ENCODE data around the gene AGPAT2.

The AGPAT2 gene

GRCh38 chr9:136686794-136687711 is at the start of gene AGPAT2:
Gene AGPAT2, minus strand, starts transcription at chr9:136687457. Its CDS starts 100 bp downstream, at chr9:136687357.
- peak; percentile 38 for DNase-seq

- DNase-seq: no peak
These were observed 48.7 kb upstream of the AGPAT2 start for GRCh38 chr9:136735812-136736480.

DNA sequence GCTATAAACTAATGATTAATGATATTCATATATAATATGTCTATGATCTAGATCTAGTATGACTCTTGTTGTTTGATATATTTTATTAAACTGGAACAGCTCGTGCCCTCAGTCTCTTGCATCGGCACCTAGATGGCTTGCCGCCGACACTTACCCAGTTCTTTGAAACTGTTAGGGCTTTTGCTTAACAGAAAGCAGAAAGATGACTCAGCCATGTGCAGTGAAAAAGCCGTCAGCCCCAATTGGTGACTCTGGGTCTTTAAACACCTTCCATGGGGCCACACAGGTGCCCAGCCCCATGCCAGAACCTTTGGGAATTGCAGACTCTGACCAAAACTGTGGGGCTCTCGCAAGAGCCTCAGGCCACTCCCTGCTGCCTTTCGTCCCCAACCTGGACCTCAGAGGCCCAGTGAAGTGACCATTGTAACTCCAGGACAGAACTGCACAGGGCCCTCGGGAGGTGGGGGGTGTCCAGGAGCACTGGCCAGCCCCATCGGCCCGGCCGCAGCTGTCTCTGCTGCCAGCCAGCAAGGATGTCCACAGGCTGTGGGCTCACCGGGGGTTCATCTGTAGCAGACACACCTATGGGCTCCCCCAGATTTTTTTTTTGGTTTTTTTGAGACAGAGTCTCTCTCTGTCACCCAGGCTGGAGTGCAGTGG is 47.7 kb upstream of the AGPAT2 start:
- DNase-seq: no peak

- no peak for DNase-seq
These were observed 46.4 kb upstream of the AGPAT2 start for GRCh38 chr9:136733611-136734010.

DNA sequence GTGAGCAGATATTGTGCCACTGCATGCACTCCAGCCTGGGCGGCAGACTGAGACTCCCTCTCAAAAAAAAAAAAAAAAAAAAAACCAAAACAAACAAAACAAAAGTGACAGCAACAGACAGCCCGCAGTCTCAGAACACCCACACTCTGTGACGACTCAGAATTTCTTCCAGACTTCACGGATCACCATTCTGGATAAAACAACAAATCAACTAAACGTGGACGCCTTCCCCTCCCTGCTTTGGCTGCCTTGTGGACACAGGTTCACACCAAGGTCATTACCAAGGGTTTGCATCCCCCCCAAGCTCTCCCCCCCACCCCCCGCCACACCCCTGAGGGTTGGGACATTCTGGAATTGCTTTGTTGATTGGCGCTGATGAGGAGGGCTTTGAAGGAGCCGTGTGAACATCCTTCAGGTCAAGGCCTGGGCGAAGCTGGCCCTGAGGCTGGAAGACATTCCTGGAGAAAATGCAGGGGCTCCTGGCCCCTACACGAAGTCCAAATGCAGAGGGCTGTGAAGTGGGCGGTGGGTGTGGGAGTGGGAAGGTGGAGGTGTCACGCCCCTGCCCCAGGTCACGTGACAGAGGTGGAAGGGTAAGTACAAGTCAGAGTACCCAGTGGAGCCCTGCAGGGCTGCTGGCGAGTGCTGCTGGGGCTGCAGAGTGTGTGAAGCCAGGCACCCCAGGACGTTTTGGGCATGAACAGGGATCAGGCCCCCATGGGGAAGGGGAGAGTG is 45.4 kb upstream of the AGPAT2 start:
- no peak for DNase-seq

- DNase-seq: no peak
These were observed 42.7 kb upstream of the AGPAT2 start for GRCh38 chr9:136729926-136730325.

DNA sequence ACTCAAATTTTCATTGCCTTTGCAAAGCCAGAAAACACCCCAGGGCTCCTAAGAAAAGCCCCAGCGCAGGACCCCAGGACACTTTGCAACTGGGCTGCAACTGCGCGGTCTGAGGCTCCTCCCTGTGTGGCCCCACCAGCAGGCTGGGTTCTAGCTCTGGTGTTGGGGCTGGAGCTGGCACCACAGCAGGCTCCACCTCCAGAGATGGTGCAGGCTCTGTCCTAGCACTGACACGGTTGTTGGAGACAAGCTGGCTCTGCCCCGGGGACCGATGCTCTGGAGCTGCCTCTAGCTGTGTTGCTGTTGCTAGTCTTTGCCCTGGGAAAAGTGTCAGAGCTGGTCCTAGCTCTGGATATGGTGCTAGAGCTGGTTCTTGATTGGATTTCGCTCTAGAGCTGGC is 41.9 kb upstream of the AGPAT2 start:
- no peak for DNase-seq

- DNase-seq: no peak
These were observed 41.4 kb upstream of the AGPAT2 start for GRCh38 chr9:136728548-136729123.

GRCh38 chr9:136728080-136728547 is 40.9 kb upstream of the AGPAT2 start:
- DNase-seq: peak; percentile 68

DNA sequence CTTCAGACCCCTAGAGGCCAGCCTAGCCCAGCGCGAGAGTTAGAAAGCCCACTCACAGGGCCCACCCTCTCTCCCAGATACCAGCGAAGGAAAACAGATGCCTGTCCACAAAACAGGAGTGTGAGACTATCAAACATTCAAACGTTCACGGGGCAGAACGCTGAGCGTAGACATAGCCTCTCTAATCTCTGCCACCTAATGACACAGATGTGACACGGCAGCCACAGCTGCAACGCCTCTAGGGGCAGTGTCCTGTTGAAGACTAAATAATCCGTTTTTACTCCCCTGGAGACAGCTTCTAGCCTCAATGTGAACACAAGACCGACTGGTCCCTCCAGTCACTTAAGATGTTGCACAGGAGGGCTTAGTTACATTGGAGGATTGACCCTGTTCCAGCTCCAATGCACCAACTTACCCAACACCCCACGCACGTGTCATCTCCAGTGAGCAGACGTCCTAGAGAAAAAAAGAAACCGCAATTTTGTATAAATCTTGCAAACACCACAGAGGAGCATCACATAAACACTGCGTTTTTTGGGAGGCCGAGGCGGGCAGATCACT is 39.5 kb upstream of the AGPAT2 start:
- DNase-seq: no peak

- DNase-seq: no peak
These were observed 38.9 kb upstream of the AGPAT2 start for GRCh38 chr9:136726118-136726517.

- no peak for DNase-seq
These were observed 38.4 kb upstream of the AGPAT2 start for GRCh38 chr9:136725612-136726011.

DNA sequence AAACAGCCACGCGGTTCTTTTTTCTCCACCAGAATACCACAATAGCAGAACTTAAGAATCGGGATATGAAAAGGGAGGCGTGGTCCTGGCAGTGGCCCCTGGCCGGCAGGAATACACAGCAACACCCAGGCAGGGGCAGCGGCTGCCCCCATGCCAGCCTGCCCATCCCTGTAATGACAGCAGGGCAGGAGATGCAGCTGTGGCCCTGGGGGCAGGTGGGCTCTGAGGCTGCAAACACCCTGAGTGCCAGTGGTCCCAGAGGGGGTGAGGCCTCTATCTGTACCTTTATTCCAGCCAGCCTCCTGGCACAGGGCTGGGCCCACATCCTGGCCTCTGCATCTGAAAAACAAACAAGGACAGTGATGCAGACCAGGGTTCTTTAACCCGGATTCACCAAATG is 37.5 kb upstream of the AGPAT2 start:
- DNase-seq: no peak

- DNase-seq: no peak
These were observed 36.7 kb upstream of the AGPAT2 start for GRCh38 chr9:136723989-136724388.

GRCh38 chr9:136723362-136723976 is 36.2 kb upstream of the AGPAT2 start:
- no peak for DNase-seq

- no peak for DNase-seq
These were observed 35.7 kb upstream of the AGPAT2 start for GRCh38 chr9:136722969-136723356.

GRCh38 chr9:136722093-136722968 is 35.1 kb upstream of the AGPAT2 start:
- no peak for DNase-seq

- no peak for DNase-seq
These were observed 34.3 kb upstream of the AGPAT2 start for GRCh38 chr9:136721339-136722092.

DNA sequence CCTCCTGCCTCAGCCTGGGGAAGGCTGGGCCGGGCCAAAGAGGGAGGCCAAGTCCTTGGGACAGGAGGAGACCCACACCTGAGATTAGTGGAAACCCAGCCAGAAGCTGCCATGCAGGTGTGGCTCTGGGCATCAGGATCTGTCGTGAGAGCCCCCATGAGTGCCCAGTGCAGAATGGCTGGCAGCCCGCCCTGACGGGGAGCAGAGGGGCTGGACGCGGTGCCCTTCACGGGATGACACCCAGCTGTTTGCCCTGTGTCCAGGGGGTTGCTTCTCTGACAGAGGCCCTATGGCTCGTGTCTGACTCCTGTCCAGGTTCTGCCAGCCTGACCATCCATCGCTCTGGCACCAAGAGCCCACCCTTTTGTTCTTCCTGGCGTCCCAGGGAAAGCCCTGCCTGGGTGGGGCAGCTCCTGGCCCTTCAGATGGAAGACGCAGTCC is 33.7 kb upstream of the AGPAT2 start:
- no peak for DNase-seq

Measured in NCI-H1105 (cell line).